Mesendoderm (in vitro differentiated cells): ENCODE data around the gene ALKBH6.
A peak's percentile ranks its signal among the peaks of the same experiment; 100 is the strongest.

Experiments used
- DNase-seq: peaks from one replicate; pipeline ENCODE4 v3.0.0; 2013
- H2AK5ac ChIP-seq: 2 replicates; pipeline ENCODE4 v1.6.1; 2013; ENCODE audit warnings: low read length, inconsistent platforms
- H2BK120ac ChIP-seq: 2 replicates; pipeline ENCODE4 v1.6.1; 2013; ENCODE audit warnings: low read depth, mild to moderate bottlenecking, low read length, moderate library complexity, mixed read lengths
- H2BK15ac ChIP-seq: replicated peaks from 2 replicates; pipeline ENCODE4 v1.6.1; 2013; ENCODE audit warnings: low read depth, mild to moderate bottlenecking, moderate library complexity
- H2BK5ac ChIP-seq: 2 replicates; pipeline ENCODE4 v1.6.1; 2013; ENCODE audit warnings: low read length, inconsistent platforms
- H3K18ac ChIP-seq: 2 replicates; pipeline ENCODE4 v1.6.1; 2013; ENCODE audit warnings: mild to moderate bottlenecking, low read length, mixed read lengths
- H3K23ac ChIP-seq: one replicate; pipeline ENCODE4 v1.6.1; 2013; ENCODE audit warnings: low read length
- H3K27ac ChIP-seq: 2 replicates; pipeline ENCODE4 v1.5.1; 2013; ENCODE audit warnings: low read depth, mild to moderate bottlenecking, inconsistent platforms, low read length, moderate library complexity
- H3K27me3 ChIP-seq: 2 replicates; pipeline ENCODE4 v1.6.1; 2013; ENCODE audit warnings: low read length, control low read depth, mild to moderate bottlenecking, inconsistent platforms; ENCODE audit not compliant: insufficient read depth, poor library complexity
- H3K36me3 ChIP-seq: 2 replicates; pipeline ENCODE4 v1.6.1; 2013; ENCODE audit warnings: low read length, inconsistent platforms; ENCODE audit not compliant: control insufficient read depth, insufficient read depth
- H3K4ac ChIP-seq: one replicate; pipeline ENCODE4 v1.6.1; 2013; ENCODE audit warnings: low read depth, mild to moderate bottlenecking, low read length, moderate library complexity
- H3K4me1 ChIP-seq: 2 replicates; pipeline ENCODE4 v1.6.1; 2013; ENCODE audit warnings: low read depth, low read length, inconsistent platforms; ENCODE audit not compliant: control insufficient read depth
- H3K4me2 ChIP-seq: 2 replicates; pipeline ENCODE4 v1.6.1; 2013; ENCODE audit warnings: low read length
- H3K4me3 ChIP-seq: 2 replicates; pipeline ENCODE4 v1.5.1; 2013; ENCODE audit warnings: mild to moderate bottlenecking, low read length
- H3K56ac ChIP-seq: one replicate; pipeline ENCODE4 v1.6.1; 2013; ENCODE audit warnings: low read length
- H3K79me1 ChIP-seq: 2 replicates; pipeline ENCODE4 v1.6.1; 2013; ENCODE audit warnings: low read length, inconsistent platforms
- H3K79me2 ChIP-seq: 2 replicates; pipeline ENCODE4 v1.6.1; 2013; ENCODE audit warnings: mild to moderate bottlenecking, low read length; ENCODE audit not compliant: control insufficient read depth, insufficient read depth
- H3K9ac ChIP-seq: 2 replicates; pipeline ENCODE4 v1.6.1; 2013; ENCODE audit warnings: low read length, inconsistent platforms
- H4K5ac ChIP-seq: one replicate; pipeline ENCODE4 v1.6.1; 2013; ENCODE audit warnings: low read length
- H4K8ac ChIP-seq: one replicate; pipeline ENCODE4 v1.6.1; 2013; ENCODE audit warnings: low read depth, mild to moderate bottlenecking, control low read depth, low read length, moderate library complexity
- WGBS: extraction: QIAGEN DNeasy Blood & Tissue Kit; methylation state at CpG from one replicate; pipeline ENCODE4 v1.1.7; 2013; ENCODE audit warnings: low lambda C conversion rate, missing lambda C conversion rate; ENCODE audit not compliant: insufficient coverage; ENCODE audit errors: extremely low coverage; 5-methylcytosine and 5-hydroxymethylcytosine counted together

ALKBH6 gene

DNA sequence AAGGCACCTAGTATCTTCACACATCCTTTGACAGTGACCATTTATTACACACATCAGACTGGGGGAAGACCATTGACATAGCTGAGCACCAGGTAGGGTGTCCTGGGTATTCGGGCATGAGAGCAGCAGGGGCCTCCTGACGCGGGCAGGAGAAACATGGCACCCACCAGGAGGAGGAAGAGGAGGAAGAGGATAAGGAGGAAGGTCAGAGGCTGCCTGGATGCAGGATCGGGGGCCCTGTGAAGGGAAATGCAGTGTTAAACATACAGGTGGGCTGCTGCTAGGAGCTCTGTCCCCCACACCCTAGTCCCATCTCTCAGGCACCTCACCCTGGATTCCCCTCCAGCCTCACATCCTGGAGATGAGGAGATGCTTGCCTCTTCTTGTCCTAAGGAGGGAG lies 10.7 kb downstream of the ALKBH6 start:
- Histone ChIP-seq H3K79me1 (peaks cover 6% of the 10 kb centered on the region), H3K79me2 (peaks cover 3% of the 10 kb centered on the region), H2AK5ac (no peak overlapping the region), H3K23ac (no peak overlapping the region), H4K8ac (no peak overlapping the region), H2BK120ac (no peak overlapping the region), H3K27ac (no peak overlapping the region), H3K27me3 (no peaks in the 10 kb centered on the region), H3K4me2 (no peak overlapping the region), H3K18ac (no peak overlapping the region), H3K4me1 (no peaks in the 10 kb centered on the region), H3K4me3 (no peak overlapping the region), H3K9ac (no peak overlapping the region), H2BK15ac (no peak overlapping the region), H3K56ac (no peak overlapping the region), H3K36me3 (peaks cover 6% of the 10 kb centered on the region), H2BK5ac (no peak overlapping the region), H4K5ac (no peak overlapping the region), H3K4ac (no peak overlapping the region)
- WGBS = no CpG with 5 or more reads among the region's 4 CpGs
- DNase-seq = no peak

DNA sequence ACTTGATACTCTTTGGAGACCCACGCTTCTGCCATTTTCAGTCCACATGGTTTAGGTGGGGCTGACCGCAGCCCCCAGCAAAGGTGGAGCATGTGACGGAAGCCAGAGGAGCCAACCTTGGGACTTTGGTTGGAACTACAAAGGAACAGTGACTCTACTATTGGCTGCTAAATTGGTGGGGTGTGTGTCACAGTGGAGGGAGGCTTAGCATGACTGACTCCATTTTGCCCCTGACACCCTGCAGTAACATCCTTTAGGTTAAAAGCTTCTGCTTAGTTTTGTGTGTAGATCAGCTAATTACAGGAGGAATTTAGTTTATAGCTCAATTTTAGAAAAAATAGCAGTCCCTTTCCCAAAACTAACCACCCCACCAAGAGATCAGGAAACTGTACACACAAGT lies 12.4 kb downstream of the ALKBH6 start:
- no peak overlapping the region for H4K8ac ChIP-seq
- DNase-seq = no peak
- H3K23ac ChIP-seq = no peak overlapping the region
- H2BK5ac ChIP-seq = no peak overlapping the region
- no peaks in the 10 kb centered on the region for H3K79me2 ChIP-seq
- H3K56ac ChIP-seq = no peak overlapping the region
- no peaks in the 10 kb centered on the region for H3K4me1 ChIP-seq
- no peak overlapping the region for H2AK5ac ChIP-seq
- no peak overlapping the region for H3K4ac ChIP-seq
- no peak overlapping the region for H3K4me3 ChIP-seq
- no peak overlapping the region for H2BK15ac ChIP-seq
- H3K27me3 ChIP-seq = no peaks in the 10 kb centered on the region
- H3K27ac ChIP-seq = no peak overlapping the region
- no peak overlapping the region for H3K18ac ChIP-seq
- H4K5ac ChIP-seq = no peak overlapping the region
- no peak overlapping the region for H3K4me2 ChIP-seq
- no peak overlapping the region for H2BK120ac ChIP-seq
- H3K9ac ChIP-seq = no peak overlapping the region
- H3K36me3 ChIP-seq = peaks cover 6% of the 10 kb centered on the region
- peaks cover 5% of the 10 kb centered on the region for H3K79me1 ChIP-seq
- no CpG with 5 or more reads among the region's 3 CpGs for WGBS

GRCh38 chr19:35996777-35997176 lies 17.2 kb downstream of the ALKBH6 start:
- no peak overlapping the region for H3K4me3 ChIP-seq
- no peak overlapping the region for H3K4me2 ChIP-seq
- no peak overlapping the region for H4K5ac ChIP-seq
- no peak overlapping the region for H3K27ac ChIP-seq
- no peak overlapping the region for H3K9ac ChIP-seq
- H3K79me2 ChIP-seq = peaks cover 6% of the 10 kb centered on the region
- no peaks in the 10 kb centered on the region for H3K27me3 ChIP-seq
- no peak overlapping the region for H3K18ac ChIP-seq
- no peak overlapping the region for H4K8ac ChIP-seq
- no peak overlapping the region for H2BK120ac ChIP-seq
- no peak overlapping the region for H3K56ac ChIP-seq
- H2BK5ac ChIP-seq = no peak overlapping the region
- DNase-seq = no peak
- H3K36me3 ChIP-seq = peaks cover 6% of the 10 kb centered on the region
- no peak overlapping the region for H3K4ac ChIP-seq
- peaks cover 12% of the 10 kb centered on the region for H3K79me1 ChIP-seq
- peaks cover 2% of the 10 kb centered on the region for H3K4me1 ChIP-seq
- no peak overlapping the region for H2BK15ac ChIP-seq
- H3K23ac ChIP-seq = no peak overlapping the region
- H2AK5ac ChIP-seq = no peak overlapping the region
- WGBS = no CpG with 5 or more reads among the region's 8 CpGs

- Histone ChIP-seq H3K27ac (no peak within 1 kb of the TSS), H2BK120ac (no peak within 1 kb of the TSS)
These were observed 18.7 kb downstream of the ALKBH6 start, which contains the start of gene SDHAF1 for GRCh38 chr19:35995048-35995993. Gene SDHAF1 (plus strand): TSS chr19:35995188. CDS start chr19:35995275, 87 bp downstream.

GRCh38 chr19:35993923-35994598 lies 20.0 kb downstream of the ALKBH6 start:
- no CpG with 5 or more reads among the region's 49 CpGs for WGBS
- Histone ChIP-seq H3K56ac (no peak overlapping the region), H3K4me1 (peaks cover 2% of the 10 kb centered on the region), H3K9ac (no peak overlapping the region), H4K8ac (no peak overlapping the region), H3K79me1 (peaks cover 9% of the 10 kb centered on the region), H3K4ac (no peak overlapping the region), H2BK120ac (no peak overlapping the region), H2BK5ac (no peak overlapping the region), H3K23ac (no peak overlapping the region), H3K36me3 (no peaks in the 10 kb centered on the region), H3K79me2 (peaks cover 6% of the 10 kb centered on the region), H3K27ac (no peak overlapping the region), H4K5ac (no peak overlapping the region), H3K18ac (no peak overlapping the region), H3K4me2 (no peak overlapping the region), H3K27me3 (no peaks in the 10 kb centered on the region), H2BK15ac (no peak overlapping the region), H3K4me3 (no peak overlapping the region), H2AK5ac (no peak overlapping the region)
- peak; percentile 34 for DNase-seq

More at GRCh38 chr19:35995048-35995993, 18.7 kb downstream of the ALKBH6 start, which contains the start of gene SDHAF1:
- Histone ChIP-seq H4K5ac (peak within 1 kb of the TSS; percentile 2), H3K79me1 (peaks cover 9% of the 10 kb centered on the region), H3K9ac (peak within 1 kb of the TSS; percentile 86), H2BK15ac (no peak within 1 kb of the TSS), H2BK5ac (no peak within 1 kb of the TSS), H3K4me3 (peak within 1 kb of the TSS; percentile 88), H3K79me2 (peaks cover 6% of the 10 kb centered on the region), H3K18ac (no peak within 1 kb of the TSS), H3K4me1 (peaks cover 2% of the 10 kb centered on the region), H3K36me3 (no peaks in the 10 kb centered on the region), H4K8ac (no peak within 1 kb of the TSS), H3K4me2 (peak within 1 kb of the TSS; percentile 85), H3K4ac (no peak within 1 kb of the TSS), H3K56ac (peak within 1 kb of the TSS; percentile 94), H3K27me3 (no peaks in the 10 kb centered on the region), H2AK5ac (no peak within 1 kb of the TSS), H3K23ac (no peak within 1 kb of the TSS)
- DNase-seq = peak; percentile 95
- no CpG with 5 or more reads among the region's 97 CpGs for WGBS
